Activated gamma-delta T cell treated with anti-CD3 and anti-CD28 coated beads, Interleukin-2, amount 50 U/mL, for 16 hours (primary cell): Measurements from ENCODE around the gene GALNT18.

Experiments used
- DNase-seq: peaks from one replicate; pipeline ENCODE4 v3.0.0-alpha.2; 2020; ENCODE audit warnings: low read depth

GALNT18 gene

DNA sequence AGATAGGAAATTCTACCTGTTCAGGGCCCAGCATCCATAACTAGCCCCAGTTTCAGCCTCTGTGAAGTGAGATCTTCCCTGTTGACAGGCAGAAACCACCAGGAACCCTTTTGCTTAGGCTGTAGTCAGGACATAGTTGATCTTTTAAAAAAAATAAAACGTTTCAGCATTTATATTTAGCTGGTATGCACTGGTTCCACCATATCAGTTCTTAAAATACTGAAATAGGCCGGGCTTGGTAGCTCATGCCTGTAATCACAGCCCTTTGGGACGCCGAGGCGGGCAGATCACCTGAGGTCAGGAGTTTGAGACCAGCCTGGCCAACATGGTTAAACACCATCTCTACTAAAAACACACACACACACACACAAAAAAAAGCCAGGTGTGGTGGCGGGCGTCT, 35.3 kb downstream of the GALNT18 start:
- DNase-seq: no peak

DNA sequence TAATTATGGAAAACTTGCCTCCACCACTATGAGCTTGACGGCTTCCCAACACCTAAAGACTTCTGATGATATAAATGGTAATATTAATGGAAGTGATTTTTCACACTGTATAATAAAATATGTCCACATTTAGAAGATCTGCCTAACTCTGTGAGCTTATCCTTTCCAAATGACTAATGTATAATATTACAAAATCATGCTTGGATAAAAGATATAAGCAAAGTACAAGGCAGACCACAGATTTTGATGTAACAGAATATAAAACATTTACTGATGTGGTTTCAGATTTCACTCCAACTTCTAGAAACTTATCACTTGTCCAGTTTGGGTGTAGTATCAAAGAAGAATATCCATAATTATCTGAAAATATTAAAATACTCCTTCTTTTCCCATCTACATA, 36.9 kb downstream of the GALNT18 start:
- no peak for DNase-seq

DNA sequence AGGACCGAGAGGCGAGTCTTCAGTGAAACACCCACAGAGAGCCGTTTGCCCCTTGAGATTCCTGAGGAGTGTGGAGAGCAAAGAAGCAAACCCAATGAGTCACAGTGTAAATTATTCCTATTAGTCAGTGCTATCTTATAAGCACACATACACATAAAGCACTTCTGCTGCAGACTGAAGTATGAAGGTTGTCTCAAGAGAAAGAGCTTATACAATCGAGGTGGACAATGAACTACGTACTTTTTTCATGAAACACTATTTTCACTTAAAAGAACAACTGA, 37.3 kb downstream of the GALNT18 start:
- DNase-seq: no peak

DNA sequence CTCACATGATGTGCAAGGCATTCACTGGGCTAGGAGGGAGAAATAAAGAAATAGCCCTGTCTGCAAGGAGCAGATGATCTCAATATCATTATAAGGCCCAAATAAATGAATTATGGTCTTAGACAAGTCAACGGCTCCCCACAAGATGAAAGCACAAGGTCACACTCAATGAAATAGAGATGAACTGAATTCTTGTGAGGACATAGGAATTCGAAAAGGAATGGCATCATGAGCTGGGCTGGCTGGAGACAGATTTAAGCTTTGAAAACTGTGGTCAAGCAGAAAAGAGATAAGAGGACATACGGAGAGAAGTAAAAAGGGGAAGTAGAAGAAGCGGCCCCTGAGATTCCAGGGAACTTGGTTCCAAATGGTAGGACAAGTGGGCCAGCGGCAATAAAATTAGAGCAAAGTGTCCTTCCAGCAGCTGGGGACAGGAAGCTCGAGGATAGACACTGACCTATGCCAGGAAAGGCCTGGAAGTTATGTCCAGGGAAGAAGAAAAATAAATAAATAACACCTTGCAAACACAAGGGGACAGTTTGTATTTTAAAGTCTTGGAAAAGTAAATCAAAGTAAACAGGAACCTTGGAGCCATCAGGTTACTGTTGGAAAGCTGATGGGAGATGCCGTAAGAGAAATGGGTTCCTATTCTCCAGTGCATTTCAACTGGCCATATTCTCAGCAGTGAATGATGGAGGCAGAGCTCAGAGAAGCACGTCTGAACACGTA, 37.8 kb downstream of the GALNT18 start:
- no peak for DNase-seq

DNA sequence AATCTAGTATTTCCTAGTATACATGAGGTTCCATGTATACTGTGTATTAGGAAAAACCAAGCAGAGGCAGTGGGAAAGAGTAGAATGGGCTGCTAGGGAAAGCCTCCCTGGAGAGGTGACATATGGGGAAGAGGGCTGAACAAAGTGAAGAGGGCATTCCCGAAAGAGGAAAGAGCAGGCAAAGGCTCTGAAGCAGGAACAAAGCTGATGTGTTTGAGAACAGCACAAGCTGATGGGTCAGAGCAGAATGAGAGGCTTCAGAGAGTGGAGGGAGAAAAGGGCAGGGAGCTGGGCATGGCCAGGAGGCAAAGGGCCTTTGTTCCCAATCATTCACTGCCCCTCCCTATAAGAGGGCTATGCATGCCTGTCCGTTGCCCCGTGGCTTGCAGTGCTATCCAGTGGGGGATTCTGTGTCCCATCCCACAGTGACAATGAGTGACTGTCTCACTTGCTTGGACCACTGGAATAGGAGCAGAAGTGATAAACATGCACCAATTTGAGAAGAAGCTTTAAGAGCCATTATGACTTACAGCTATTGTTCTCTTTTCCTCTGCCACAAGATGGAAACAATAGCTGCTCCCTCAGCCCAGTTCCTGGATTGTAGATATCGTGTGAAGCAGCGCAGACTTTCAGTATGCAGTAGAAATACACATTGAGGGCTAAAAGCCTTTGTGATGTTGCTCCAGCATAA, 39.6 kb downstream of the GALNT18 start:
- no peak for DNase-seq

DNA sequence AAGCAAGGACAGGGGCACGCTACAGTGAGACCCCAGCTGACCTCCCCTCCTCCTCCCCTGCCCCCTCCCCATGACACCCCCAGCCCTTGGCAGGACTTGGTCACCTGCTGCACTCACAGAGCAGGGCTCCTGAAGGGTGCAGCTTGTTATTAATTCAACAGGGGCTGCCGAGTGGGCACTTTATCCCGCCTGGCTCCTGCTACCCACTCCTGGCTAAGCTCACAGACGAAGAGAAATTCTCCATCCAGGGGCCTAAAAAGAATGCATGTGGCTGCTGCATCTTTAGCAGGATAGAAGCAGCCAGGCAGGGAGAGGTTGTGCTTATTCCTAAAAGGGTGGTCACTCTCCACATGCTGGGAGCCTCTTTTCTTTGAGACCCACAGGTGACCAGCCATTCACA, 40.3 kb downstream of the GALNT18 start:
- DNase-seq: no peak

DNA sequence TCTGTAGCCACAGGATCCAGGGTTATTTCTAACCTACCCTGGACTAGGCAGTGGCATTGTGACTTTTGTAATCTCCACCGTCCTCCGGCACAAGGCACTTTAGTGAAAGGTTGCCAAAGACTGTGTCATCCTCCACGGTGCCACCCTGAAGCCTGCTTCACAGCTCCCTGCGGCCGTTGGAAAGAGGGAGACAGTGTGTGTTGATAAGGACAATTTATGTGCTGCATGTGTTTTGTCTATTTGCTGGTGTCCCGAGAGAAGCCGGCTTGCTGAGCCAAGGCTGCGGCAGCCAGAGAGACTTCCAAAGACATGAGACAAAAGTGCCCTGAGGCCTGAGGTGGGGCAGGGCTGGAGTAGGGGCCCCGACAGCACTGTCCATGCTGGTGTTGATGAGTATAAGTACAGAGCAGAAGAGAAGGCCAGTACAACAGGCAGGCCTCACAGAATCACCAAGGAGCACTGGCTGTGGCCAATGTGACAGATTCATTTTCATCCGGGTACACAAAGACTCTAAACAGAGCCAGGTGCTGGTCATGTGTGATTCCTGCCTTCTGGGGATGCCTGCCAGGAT, 40.9 kb downstream of the GALNT18 start:
- DNase-seq: no peak

DNA sequence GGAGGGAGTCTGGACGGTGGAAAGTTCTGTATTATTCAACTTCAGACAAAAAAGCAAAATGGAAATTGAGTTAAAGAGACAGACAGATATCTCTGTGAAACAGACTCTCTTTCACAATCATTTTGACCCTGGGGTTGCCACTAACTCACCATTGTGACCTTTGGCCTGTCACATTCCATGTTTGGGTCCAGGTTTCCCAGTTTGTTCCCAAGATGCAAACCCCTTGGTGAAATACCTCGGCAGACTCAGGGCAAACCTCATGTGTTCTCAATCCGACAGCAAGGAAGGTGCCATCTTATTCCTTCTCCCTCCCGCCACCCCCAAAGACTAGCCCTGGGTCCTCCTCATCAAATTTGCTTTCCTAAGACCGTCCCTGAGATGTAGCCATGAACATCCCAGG, 41.8 kb downstream of the GALNT18 start:
- no peak for DNase-seq

DNA sequence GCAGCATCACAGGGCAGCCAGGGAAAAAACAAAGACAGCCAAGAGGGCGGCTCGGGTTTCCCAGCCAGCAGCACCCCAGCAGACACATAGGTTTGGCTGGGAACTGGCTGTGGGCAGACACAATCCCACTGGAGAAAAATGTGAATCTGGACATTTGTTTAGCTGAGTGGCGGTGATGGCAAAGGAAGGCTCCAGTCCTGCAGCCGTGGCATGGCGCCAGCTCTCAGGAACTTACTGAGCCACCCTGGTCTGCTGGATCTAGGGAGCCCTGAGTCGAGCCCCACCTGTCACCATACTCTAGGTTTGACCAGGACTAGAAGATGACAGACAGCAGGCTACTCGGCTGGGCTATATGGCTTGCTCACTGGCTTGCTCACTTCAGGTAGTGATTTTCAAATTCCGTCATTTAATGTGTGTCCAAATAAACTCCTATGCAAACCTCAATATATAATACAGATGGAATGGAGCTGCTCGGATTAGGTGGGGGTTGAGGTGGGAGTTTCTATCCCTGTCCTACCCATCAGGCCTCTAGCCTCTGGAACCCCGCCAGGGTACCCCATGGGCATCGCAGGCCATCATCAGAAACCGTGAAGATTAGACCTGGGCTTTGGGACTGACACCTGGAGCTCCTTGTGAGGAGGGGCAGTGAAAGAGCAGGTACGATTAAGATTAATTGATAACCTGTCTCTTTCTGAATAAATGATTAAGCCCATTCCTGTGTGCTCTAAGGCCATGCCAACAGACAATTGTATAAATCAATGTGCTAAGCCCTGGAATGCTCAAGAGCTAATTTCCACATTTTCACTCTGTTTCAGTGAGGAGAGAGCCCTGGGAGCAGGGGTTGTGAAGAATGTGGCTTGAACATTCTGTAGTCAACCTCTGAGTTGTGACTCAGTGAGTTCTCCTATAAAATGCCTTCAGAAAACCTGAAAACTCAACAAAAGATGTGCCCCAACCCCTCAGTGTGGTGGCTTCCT, 42.5 kb downstream of the GALNT18 start:
- DNase-seq: no peak

DNA sequence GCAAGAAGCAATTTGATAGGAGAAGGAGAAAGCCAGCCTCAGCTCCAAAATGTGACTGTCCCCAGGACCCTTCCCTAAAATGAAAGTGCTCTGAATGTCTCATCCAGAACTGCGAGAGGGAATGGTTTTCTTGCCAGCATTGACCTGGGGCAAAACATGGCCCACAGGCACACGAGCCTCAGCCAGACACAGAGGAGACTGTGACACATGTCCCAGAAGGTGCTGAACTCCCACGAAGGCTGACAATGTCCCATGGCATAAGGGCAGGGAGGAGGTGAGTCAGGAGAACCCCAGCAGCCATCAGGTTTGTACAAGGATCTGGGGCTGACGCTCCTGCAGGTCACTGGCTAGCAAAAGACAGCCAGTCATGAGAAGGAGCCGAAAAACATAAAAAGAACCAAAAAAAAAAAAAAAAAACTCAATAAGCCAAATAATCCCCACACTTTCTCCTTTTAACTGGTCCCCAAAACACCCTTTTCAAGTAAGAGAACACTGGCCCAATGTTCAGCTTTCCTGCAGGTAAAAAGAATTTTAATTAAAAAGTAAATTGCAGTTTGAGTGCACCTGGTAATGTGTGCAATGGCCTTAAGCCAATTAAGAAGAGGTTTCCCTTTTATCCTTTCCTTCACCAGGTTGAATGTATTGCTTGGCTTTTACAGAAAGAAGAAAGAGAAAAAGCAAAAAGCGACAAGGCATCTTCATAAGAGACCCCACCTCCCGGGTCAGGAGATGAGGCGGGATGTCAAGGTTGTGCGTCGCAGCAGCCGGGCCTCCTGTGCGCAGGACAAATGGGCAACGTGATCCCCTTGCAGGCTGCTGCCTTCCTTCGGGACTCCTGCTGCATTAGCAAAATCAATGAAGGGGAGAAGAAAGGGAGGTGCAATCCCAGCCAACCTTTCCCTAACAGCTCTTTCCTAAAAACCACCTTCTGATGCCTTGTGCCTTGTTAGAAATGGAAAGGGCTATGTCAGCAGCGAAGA, 43.6 kb downstream of the GALNT18 start:
- no peak for DNase-seq

DNA sequence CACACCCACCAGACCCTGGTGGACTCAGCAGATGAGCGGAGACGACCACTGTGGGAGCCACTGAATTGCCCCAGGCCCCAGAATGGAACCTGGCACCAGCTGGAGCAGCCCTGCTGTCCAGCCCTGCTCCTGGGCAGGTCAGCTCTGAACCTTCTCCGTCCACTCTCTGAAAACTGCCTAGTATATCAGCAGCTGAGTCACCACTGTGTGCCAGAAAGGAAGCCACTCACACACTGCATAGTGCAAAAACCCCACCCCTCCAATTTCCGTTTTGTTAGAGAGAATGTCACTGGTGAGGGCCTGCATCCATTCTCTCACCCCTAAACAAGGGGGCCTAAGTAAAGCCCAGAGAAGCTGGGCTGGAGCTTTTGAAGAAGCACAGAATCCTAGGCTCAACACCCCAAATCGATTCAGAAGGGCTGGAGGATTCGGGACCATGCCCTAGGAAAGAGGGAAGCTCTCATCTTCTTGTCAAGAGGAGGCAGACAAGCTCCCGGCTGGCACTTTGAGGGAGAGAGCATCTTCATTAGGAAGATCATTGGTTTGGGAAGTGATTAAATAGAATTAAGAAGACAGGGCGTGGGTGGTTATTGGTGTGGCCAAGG, 44.5 kb downstream of the GALNT18 start:
- no peak for DNase-seq

DNA sequence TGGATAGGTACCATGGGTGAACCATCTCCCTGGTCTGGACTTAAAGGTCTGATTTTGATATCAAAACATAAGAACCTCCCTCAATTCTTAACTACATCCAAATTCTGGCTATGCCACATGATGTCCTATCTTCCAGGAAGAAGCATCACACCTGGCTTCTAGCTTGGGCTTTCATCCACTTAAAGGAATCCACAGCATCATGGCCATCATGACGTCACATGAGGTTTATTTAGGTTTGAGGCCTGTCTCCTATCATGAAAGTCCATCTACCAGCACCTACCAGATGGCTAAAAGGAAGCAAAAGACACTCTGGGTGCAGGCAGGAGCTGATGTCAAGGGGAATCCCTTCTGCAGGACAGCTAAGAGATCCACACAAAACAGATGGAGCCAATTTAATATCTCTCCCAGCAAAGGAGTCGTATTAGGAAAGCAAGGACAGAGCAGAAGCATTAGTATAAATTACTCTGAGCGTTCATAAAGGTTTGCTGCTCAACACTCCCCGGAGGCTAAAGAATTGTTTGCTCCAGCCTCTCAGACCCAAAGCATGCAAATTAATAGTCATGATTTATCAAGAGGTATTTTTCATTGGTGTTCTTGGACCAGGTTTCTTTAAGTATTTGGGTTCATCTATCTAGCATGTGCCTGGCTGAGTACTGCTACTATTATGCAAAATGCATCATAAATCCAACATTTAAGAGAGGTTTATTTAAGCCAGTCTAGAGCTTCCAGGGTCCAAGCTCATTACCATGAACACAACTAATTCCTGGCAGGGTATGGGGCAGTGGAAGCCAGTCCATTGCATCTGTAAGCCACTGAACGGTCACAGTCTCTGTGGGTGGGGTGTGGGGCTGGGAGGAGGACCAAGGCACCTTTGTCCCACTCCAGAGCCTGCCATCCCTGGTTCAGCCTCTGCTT, 47.2 kb downstream of the GALNT18 start:
- no peak for DNase-seq

DNA sequence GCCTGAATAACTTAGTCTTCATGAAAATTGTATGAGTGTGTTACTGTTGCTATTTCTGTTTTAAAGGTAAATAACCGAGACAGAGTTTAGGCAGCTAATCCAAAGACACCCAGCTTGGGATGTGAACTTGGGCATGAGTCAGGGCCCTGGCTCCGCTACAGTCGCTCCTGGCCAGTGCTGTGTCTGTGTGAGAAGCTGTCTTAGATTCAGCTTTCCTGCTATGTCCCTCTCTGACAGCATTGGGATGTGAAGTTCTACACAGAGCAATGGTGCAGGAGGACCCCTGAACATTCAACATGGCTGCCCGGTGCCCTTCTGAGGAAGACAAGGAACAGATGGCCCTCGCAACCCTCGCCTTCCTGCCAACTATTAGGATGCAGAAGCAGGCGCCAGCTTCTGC, 49.4 kb downstream of the GALNT18 start:
- DNase-seq: no peak

DNA sequence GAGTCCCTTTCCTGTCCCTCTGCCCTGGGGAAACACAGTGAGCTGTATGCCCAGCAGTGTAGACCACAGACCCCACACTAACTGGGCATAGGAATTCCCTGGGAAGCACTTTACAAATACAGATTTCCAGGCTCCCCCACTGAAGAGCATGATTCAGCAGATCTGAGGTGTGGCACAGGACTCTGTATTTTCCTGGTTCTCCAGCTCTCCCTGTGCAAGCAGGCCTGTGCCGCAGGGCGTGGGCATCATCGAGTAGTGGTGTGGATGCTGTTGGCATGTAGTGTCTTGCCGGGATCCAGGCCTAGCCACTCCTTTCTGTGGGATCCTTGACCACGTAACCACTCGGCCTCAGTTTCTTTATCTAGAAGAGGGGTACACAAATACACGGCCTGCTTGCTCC, 49.9 kb downstream of the GALNT18 start:
- no peak for DNase-seq

DNA sequence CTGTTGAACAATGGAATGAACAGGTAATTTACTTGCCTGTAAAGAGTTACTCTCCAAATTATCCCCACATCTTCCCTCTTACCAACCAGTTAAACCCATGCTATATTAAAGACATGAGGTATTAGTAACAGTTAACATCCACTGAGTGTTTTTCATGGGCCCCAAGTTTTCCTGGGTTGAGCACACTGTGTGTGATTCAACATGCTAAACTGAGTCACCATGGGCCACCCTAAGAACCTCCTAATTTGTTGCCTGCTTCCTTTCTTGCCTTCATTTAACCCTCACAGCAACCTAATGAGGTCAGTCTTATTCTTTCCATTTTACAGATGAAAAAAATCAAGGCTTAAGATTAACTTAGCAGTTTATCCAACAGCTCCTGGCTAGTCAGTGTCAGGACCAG, 51.0 kb downstream of the GALNT18 start:
- DNase-seq: no peak

DNA sequence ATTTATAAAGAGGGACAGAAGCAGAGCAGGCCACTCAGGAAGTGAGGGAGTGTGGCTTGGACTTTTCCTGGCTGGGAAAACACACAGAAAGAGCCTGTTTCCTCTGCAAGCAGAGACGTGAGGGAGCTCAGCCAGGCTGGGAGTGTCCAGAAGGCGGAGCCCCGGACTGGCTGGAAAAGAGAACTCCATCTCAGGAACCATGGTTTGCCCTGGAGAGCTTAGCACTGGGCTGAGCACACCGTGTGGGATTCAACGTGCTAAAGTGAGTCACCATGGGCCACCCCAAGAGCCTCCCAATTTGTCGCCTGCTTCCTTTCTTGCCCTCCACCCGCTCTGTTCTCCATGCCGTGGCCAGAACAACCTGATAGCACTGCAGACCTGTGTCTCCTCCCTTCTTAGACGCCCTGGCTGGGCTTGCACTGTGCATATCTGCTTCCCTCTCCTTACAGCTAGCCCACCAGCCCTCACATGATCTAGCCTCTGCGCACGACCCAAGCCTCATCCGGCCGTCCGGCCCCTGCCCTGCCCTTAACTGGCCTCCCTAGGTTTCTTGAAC, 51.8 kb downstream of the GALNT18 start:
- DNase-seq: no peak

DNA sequence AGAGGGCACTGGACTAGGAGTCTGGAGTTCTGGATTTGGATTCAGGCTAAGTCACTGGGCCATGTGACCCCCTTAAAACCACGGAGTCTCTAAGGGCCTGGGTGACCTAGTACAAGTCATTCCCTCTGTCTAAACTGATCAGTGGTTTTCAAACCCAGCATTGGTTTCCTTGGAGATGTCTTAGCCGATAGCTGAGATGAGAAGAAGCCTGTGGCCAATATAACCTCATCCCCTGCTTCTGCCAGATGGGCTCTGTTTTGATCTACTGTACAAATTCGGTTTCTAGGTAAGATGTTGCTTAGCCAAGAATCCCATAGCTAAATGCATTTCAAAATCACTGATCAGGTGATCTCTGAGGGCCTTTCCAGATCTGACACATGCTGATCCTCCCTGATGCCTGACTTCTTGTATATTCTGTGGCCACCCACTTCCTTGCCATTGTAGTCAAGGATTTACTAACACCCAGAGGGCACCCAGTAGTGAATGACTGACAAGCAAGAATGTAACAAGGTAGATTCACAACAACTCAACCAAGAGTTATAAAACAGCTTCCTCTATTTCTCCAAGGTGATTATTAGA, 53.1 kb downstream of the GALNT18 start:
- DNase-seq: no peak

DNA sequence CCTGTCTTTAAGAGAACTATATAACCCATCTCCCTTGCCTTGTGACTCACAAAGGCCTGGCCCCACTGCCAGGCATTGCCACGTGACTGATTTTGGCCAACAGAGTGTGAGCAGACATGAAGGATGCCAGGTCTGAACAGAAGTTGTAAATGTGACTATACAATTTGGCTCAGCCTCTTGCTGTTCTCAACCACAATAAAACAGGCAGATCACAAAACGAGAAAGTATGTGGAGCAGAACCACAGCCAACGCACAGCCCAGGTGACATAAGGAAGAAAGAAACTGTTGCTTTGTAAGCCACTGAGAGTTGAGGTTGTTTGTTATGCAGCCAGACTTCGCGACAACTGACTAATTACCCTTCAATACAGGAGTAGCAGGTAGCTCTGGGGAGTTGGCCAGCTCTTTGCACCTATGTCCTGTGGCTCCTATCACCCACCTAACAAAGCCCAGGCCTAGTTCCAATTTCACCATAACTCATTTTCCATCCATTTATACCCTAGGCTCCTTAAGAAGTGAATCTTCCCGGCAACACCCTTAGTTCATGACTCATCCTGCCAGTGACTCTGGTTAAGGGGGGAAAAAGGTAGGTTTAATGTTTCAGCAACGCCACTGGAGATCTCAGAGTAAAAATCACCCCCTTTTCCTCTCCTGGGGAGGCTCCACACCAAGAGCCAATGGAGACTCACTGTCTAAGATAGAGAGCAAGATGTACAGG, 53.7 kb downstream of the GALNT18 start:
- no peak for DNase-seq

DNA sequence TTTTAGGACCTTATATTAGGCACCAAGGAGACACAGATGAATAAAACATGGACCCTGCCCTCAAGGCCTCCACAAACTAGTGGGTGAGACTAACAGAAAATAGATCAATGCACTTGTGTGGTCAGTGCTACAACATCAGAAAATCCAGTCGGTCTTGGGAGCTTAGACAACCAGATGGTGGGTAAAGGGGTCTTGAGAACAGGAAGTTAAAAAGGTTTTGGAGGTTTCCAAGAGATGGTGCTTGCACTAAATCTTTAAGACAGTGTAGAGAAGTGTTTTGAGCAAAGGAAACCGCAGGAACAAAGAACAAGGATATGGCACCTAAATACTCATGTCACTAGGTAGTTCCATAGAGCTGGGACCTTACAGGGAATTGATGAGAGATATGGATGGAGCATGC, 56.2 kb downstream of the GALNT18 start:
- DNase-seq: no peak
